Neural progenitor cell (in vitro differentiated cells): ENCODE data around the gene ATG10. TPM values are rescaled to one million over a fixed set of nuclear protein-coding genes. Genes with fewer than 3 reads are reported as not detected.

Source experiments
- DNase-seq: peaks from one replicate; pipeline ENCODE4 v3.0.0-alpha.2; 2016; ENCODE audit warnings: low spot score
- H2AFZ ChIP-seq: fragments of 200-600 bp; sonication (generic); replicated peaks from 2 replicates; pipeline ENCODE4 v1.6.1; 2016; ENCODE audit warnings: antibody characterized with exemption
- H3F3A ChIP-seq: fragments of 200-600 bp; sonication (generic); 2 replicates; pipeline ENCODE4 v1.6.1; 2016; ENCODE audit warnings: antibody characterized with exemption, low read depth
- H3K27ac ChIP-seq: fragments of 200-600 bp; sonication (generic); 2 replicates; pipeline ENCODE4 v1.5.1; 2016; ENCODE audit warnings: mild to moderate bottlenecking
- H3K27me3 ChIP-seq: fragments of 200-600 bp; sonication (generic); 2 replicates; pipeline ENCODE4 v1.6.1; 2016; ENCODE audit warnings: mild to moderate bottlenecking, moderate library complexity
- H3K36me3 ChIP-seq: fragments of 200-600 bp; sonication (generic); 2 replicates; pipeline ENCODE4 v1.5.1; 2016
- H3K4me1 ChIP-seq: fragments of 200-600 bp; sonication (generic); 2 replicates; pipeline ENCODE4 v1.6.1; 2016; ENCODE audit warnings: mixed run types
- H3K4me2 ChIP-seq: fragments of 200-600 bp; sonication (generic); 2 replicates; pipeline ENCODE4 v1.6.1; 2016
- H3K4me3 ChIP-seq: fragments of 200-600 bp; sonication (generic); 2 replicates; pipeline ENCODE4 v1.5.1; 2016
- H3K79me2 ChIP-seq: fragments of 200-600 bp; sonication (generic); 2 replicates; pipeline ENCODE4 v1.6.1; 2016; ENCODE audit warnings: low read depth
- H3K9ac ChIP-seq: fragments of 200-600 bp; sonication (generic); 2 replicates; pipeline ENCODE4 v1.6.1; 2016
- H3K9me3 ChIP-seq: fragments of 200-600 bp; sonication (generic); 2 replicates; pipeline ENCODE4 v1.5.1; 2016; ENCODE audit warnings: low read depth
- H4K20me1 ChIP-seq: fragments of 200-600 bp; sonication (generic); 2 replicates; pipeline ENCODE4 v1.6.1; 2016; ENCODE audit warnings: low read depth
- H3K27ac Mint-ChIP-seq: 3 replicates; pipeline ENCODE4 v1.8.0; 2021; ENCODE audit warnings: mixed read lengths
- H3K27me3 Mint-ChIP-seq: 2 replicates; pipeline ENCODE4 v1.8.0; 2022; ENCODE audit warnings: low read depth, mild to moderate bottlenecking, inconsistent platforms, moderate library complexity, mixed read lengths; ENCODE audit not compliant: insufficient read depth
- H3K36me3 Mint-ChIP-seq: 3 replicates; pipeline ENCODE4 v1.8.0; 2021; ENCODE audit warnings: mixed read lengths
- H3K4me1 Mint-ChIP-seq: 3 replicates; pipeline ENCODE4 v1.8.0; 2021; ENCODE audit warnings: mixed read lengths
- H3K4me3 Mint-ChIP-seq: 3 replicates; pipeline ENCODE4 v1.8.0; 2021; ENCODE audit warnings: mild to moderate bottlenecking, moderate library complexity, mixed read lengths
- H3K9me3 Mint-ChIP-seq: 3 replicates; pipeline ENCODE4 v1.8.0; 2020; ENCODE audit warnings: mixed read lengths
- CTCF ChIP-seq: fragments of 200-600 bp; sonication (generic); IDR thresholded peaks from 2 replicates; pipeline ENCODE4 v1.5.1; 2017; ENCODE audit warnings: antibody characterized with exemption, mild to moderate bottlenecking
- EZH2 ChIP-seq: fragments of 200-600 bp; sonication (generic); IDR thresholded peaks from 2 replicates; pipeline ENCODE4 v1.6.1; 2017; ENCODE audit warnings: antibody characterized with exemption, mild to moderate bottlenecking, moderate library complexity
- EZH2phosphoT487 ChIP-seq: fragments of 200-600 bp; sonication (generic); IDR thresholded peaks from 2 replicates; pipeline ENCODE4 v1.6.1; 2017; ENCODE audit warnings: antibody characterized with exemption
- total RNA-seq: library from RNA; depleted of rRNA; stranded (reverse); fragments of >200 nt; gene quantifications from 2 replicates; pipeline ENCODE4 v1.2.3, GENCODE V29; 2015; ENCODE audit warnings: low replicate concordance

Gene ATG10
- total RNA-seq, 1 donor from 2014 or later: 13.4 TPM

- Mint-ChIP-seq H3K4me3 (no peak overlapping the region), H3K36me3 (no peaks in the 10 kb centered on the region), H3K27ac (no peak overlapping the region), H3K9me3 (peaks cover 2% of the 10 kb centered on the region), H3K4me1 (peaks cover 6% of the 10 kb centered on the region), H3K27me3 (peaks cover 2% of the 10 kb centered on the region)
- Histone ChIP-seq H2AFZ (peak overlapping the region; percentile 2), H3K27me3 (no peaks in the 10 kb centered on the region), H3K4me1 (peaks cover 11% of the 10 kb centered on the region), H3K4me3 (no peak overlapping the region), H3K27ac (no peak overlapping the region), H3K36me3 (no peaks in the 10 kb centered on the region), H3K4me2 (no peak overlapping the region), H3K79me2 (no peaks in the 10 kb centered on the region), H3K9me3 (no peaks in the 10 kb centered on the region), H3F3A (no peaks in the 10 kb centered on the region), H4K20me1 (no peaks in the 10 kb centered on the region), H3K9ac (no peak overlapping the region)
- TF ChIP-seq CTCF (no peak), EZH2 (no peak), EZH2phosphoT487 (no peak)
- DNase-seq: no peak
Measured at GRCh38 chr5:81963544-81963943, 8.3 kb upstream of the ATG10 start.

- H3K27me3 Mint-ChIP-seq: no peaks in the 10 kb centered on the region
- no peak overlapping the region for H3K4me3 ChIP-seq
- H3K27me3 ChIP-seq: no peaks in the 10 kb centered on the region
- peaks cover 4% of the 10 kb centered on the region for H3F3A ChIP-seq
- no peaks in the 10 kb centered on the region for H4K20me1 ChIP-seq
- H3K4me1 ChIP-seq: peaks cover 19% of the 10 kb centered on the region
- H3K4me2 ChIP-seq: no peak overlapping the region
- TF ChIP-seq EZH2 (no peak), CTCF (no peak), EZH2phosphoT487 (no peak)
- H3K9me3 ChIP-seq: no peaks in the 10 kb centered on the region
- no peak overlapping the region for H2AFZ ChIP-seq
- peaks cover 2% of the 10 kb centered on the region for H3K9me3 Mint-ChIP-seq
- H3K9ac ChIP-seq: no peak overlapping the region
- H3K27ac Mint-ChIP-seq: no peak overlapping the region
- H3K4me1 Mint-ChIP-seq: peaks cover 9% of the 10 kb centered on the region
- no peaks in the 10 kb centered on the region for H3K36me3 Mint-ChIP-seq
- H3K4me3 Mint-ChIP-seq: no peak overlapping the region
- H3K79me2 ChIP-seq: no peaks in the 10 kb centered on the region
- H3K36me3 ChIP-seq: no peaks in the 10 kb centered on the region
- no peak overlapping the region for H3K27ac ChIP-seq
- DNase-seq: no peak
Measured at GRCh38 chr5:81965524-81965923, 6.3 kb upstream of the ATG10 start.

GRCh38 chr5:81969226-81969625, 2.6 kb upstream of the ATG10 start:
- Histone ChIP-seq H3K79me2 (peaks cover 17% of the 10 kb centered on the region), H3K4me2 (no peak overlapping the region), H3K27me3 (no peaks in the 10 kb centered on the region), H3K9ac (no peak overlapping the region), H2AFZ (no peak overlapping the region), H4K20me1 (no peaks in the 10 kb centered on the region), H3K9me3 (no peaks in the 10 kb centered on the region), H3K36me3 (no peaks in the 10 kb centered on the region), H3K27ac (no peak overlapping the region), H3K4me1 (peaks cover 35% of the 10 kb centered on the region), H3F3A (peaks cover 24% of the 10 kb centered on the region), H3K4me3 (no peak overlapping the region)
- H3K4me3 Mint-ChIP-seq: no peak overlapping the region
- no peak for DNase-seq
- TF ChIP-seq CTCF (no peak), EZH2phosphoT487 (no peak), EZH2 (no peak)
- H3K9me3 Mint-ChIP-seq: peaks cover 2% of the 10 kb centered on the region
- H3K27me3 Mint-ChIP-seq: peaks cover 3% of the 10 kb centered on the region
- peaks cover 28% of the 10 kb centered on the region for H3K4me1 Mint-ChIP-seq
- no peak overlapping the region for H3K27ac Mint-ChIP-seq
- no peaks in the 10 kb centered on the region for H3K36me3 Mint-ChIP-seq
